Cerebellar nuclear complex (tissue), 1 donor: ENCODE data around the gene KIZ.

Experiments used
- DNase-seq, 2 experiments: peaks; one replicate each; lab custom pipeline; 2025; lab: John Stamatoyannopoulos, UW

The KIZ gene

DNA sequence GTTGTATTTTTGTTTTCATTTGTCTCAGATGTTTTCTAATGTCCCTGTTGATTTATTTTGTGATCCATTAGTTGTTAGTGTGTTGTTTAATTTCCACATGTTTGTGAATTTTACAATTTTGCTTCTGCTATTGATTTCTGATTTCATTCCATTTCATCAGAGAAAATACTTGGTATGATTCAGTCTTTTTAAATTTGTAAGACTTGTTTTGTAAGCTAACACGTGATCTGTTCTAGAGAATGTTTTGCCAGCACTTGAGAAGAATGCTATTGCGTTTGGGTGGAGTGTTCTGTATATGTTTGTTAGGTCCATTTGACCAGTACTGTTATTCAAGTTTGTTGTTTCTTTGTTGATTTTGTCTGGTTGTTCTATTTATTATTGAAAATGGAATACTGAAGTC, 53.9 kb downstream of the KIZ start:
- no peak for DNase-seq

DNA sequence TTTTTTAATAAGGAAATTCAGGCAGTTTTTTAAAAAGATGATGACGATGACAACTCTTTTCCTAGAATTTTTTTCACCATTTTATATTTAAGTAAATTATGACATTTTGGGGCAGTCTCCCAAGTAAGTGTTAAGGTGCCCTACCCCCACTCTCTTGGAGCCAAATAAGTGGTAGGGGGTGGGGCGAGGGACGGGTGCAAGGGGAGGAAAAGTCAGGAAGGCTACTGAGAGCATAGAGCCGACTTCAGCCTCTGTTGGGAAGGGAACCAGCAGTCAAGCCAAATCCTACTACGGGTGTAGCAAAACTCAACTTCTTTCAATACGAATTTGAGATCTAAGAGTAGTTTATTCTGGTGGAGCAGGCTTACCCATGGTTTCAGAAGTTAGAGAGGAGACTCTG, 54.4 kb downstream of the KIZ start:
- no peak for DNase-seq

DNA sequence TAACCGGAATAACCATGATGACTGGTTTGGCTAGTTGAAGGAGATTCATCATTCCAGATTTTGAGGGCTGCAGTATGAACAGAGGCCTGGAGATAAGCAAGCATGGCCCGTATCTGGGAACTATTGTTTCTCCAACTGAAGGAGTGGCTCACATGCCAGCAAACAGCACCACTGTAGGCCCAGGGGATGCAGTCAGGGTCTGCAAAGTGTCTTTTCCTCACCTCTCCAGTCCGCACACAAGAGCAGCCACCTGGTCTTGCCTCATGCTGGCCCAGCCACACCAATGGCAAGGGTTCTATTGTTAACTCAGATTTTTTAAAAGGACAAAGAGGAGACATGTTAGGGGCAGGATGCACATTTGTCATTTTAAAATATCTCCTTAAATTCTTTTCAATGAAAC, 55.1 kb downstream of the KIZ start:
- no peak for DNase-seq

DNA sequence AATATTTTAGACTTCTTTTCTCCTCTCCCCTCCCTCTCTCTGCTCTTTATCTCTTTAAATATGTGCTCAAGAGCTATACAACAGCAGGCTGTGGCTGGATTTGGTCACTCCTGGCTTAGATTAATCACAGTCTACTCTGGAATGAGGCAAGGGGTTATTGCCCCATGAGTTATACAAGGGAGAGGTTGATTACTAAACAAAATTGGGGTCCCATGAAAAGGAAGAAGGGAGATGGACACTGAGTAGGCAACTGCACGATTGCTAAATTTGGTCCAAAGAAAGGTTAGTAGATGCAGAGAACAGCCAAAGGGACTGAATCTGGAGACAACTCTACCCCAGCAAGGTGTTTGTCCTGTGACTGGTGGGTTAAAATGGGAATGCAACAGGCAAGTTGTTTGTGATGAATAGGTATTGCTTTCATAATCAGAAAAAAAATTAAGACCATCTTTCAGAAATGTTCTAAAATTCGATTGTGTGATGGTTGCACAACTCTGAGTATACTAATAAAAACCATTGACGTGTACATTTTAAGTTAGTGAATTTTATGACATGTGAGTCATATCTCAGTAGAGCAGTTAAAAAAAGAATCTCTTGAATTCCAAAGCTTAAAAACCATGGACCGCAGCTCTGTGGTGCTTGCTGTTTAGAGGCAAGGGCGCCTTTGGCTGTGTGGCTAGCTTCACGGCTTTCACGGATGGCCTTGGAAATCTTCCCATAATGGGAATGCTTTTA, 57.1 kb downstream of the KIZ start:
- DNase-seq = no peak

DNA sequence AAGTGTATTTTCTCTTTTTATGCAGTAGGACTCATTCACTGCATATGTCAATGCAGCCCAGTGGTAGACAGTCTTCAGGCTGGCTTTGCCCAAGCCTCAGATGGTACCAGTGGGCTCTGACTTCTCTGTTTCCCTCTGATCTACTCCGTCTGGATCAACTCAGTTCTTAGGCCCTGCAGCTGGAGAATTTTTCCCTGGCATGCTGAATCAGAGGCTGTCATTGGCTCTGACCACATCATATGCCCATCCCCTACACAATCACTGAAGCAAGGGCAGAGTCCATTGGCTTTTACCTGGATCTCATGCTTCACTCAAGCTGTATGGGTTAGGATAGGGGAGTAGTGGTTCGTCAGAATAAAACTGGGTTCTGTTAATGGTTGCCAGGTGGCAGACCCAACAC, 57.8 kb downstream of the KIZ start:
- no peak for DNase-seq

DNA sequence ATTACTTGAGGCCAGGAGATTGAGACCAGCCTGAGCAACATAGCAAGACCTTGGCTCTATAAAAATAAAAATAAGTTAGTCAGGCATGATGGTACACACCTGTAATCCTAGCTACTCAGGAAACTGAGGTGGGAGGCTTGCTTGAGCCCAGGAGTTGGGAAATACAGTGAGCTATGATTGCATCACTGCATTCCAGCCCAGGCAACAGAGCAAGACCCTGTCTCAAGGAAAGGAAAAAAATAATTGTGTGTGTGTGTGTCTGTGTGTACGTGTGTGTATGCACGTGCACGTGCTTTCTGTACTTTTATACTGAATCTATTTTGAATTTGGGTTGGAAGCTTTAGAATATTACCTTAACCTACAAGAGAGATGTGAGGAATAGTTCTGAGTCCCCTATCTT, 58.9 kb downstream of the KIZ start:
- DNase-seq = no peak

DNA sequence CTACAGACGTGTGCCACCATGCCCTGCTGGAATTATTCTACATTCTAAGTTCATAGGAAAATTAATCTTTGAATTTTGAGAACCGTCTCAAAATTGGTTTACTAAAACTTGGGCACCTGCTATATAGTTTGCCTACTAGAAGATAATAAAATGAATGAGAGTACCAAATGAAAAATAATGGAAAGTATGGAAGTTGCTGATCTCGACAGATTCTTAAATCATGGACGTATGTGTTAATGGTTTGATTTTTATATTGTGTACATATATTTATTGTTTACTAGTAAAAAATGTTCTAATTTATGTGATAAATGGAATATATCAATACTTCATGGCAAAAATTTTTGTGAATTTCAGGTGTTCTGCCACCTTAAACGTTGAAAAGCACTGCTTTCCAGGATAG, 60.0 kb downstream of the KIZ start:
- DNase-seq = no peak

DNA sequence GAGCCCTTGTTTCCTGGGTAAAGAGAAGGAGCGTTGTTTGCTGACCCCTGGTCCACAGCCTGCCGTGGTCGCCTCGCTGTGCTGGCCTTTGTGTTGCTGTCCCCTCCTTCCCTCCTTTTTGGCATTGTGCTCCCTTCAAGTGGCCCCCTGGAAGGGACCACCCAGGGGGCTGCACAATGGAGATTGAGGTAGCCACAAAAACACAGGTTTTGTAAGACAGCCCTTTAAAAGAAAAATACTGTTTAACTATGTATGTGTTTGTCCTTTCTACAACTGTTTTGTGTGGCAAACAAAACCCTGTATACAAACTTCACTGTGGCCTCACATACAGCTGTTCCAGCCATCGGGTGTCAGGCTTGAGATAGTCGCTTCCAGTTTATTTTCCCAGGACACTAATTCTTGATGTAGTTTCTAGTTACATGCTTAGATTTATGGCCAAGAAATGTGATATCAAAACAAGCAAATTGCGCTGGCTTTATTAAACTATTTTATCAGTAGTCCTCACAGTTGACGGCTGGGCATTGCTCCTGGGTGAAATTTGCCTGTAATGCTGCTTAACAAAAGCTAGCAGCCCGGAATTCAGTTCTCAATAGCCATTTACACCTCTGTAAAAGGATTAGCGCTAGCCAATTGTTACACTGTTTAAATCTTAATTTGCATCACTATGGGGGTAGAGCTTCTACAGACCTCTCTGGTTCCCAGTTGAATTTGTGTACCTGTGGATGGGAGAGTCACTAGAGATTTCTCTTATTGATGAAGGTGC, 64.1 kb downstream of the KIZ start:
- DNase-seq = no peak

DNA sequence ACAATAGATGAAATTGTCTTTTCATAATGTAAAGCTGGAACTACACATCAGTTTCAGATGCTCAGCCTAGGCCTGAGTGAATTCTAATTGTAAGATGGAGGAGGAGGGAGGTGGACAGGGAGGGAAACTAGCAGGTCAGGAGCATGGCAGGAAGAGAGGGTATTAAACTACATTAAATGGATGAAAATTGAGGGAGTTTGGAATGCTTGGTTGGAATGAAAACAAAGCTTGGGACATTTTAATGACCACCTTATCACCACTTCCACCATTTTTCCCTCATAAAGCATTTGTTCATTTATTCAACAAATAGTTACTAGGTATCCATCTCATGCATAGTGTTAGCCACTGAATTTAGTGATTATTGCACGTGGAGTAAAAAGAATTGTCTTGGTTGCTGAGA, 65.0 kb downstream of the KIZ start:
- DNase-seq = no peak

DNA sequence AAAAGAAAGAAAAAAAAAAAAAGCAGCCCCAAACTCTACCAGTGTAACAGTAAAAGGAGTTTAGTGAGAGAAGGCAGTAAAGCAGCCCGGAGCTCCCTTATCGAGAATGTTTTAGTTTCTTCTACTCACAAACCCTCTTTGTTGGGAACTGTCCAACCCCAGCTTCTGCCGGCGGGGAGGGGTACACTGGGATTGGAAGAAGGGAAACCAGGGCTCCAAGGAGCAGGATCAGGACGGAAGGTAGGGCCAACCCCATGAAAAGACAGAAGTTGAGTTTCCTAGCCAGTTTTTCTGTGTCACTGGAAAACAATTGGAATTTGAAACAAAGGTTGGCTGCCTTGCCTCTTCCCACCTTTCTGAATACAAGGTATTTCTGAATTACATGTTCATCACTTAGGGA, 66.0 kb downstream of the KIZ start:
- DNase-seq = no peak

DNA sequence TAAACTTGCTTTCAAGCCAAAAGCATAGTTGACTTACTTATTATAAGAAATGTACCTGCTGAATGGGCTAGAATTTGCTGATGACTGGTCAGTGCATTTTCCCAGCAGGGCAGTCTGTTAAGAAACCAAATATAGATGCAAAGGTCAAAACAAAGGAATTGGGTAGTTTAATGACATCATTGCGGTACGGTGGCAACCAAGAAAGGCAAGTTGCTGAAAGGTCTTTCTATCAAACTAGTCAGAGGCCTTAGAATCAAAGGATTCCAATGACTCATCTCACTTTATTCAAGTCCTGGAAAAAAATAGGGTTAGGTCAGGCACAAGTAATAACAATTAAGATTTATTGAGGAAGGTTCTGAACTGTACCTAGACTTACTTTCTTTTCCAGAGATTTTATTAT, 76.4 kb downstream of the KIZ start:
- DNase-seq = no peak

DNA sequence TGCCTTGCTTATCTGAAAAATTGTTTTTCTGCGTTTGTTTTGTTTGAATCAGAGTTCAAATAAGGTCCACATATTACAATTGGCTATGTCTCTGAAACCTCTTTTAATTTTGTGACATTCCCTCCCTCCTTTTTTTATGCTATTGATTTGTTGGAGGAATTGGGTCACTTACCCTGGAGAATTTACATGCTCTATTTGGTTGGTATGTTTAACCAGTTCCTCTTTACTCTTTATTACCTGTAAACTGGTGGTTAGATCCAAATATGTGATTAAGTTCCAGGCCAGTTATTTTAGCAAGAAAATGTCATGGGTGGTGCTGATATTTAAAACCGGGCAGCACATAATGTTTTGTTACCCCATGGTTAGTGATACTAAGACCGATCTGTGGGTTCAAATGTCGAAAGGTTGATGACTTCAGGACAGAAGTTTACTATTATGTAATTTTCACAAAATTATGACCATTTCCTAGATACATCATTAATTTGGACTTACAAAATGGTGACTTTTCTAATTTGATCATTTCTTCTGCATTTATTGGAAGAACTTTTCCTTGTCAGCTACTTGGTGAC, 77.3 kb downstream of the KIZ start:
- DNase-seq = no peak

DNA sequence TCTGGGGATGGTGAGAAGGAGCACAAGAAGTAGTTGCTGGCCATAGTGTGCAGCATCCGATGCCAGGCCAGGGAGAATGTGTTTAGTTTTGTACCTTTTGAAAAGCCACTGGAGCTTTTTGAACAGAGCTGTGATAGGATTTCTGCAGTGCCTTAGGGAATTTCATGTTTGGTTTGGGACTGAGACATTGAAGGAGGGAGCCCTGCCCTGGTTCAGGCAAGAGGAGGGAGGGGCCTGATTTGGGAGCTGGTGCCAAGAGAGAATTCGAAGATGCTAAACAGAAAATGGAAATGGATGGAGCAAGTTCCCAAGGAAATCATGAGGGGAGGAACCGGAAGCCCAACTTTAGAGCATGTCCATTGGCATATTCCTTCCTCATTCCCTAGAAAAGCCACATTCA, 80.7 kb downstream of the KIZ start:
- DNase-seq = no peak

DNA sequence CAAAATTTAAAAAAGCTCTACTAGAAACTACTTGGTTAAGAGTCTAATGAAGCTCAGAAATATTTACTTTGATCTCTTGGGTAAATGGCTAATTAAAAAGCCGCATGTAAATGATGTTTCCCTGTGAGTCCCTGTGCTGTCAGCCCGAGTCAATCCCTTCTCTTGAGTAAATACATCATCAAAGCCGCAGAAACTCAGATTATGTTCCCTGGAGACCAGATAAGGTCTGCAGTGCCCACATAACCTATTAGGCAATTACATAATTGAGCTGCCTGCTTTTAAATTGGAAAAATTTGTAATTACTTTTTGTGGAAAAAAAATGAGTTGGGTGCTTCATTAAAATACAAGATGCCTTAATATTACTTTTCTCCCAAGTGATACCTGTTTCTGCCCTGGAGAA, 83.1 kb downstream of the KIZ start:
- no peak for DNase-seq

DNA sequence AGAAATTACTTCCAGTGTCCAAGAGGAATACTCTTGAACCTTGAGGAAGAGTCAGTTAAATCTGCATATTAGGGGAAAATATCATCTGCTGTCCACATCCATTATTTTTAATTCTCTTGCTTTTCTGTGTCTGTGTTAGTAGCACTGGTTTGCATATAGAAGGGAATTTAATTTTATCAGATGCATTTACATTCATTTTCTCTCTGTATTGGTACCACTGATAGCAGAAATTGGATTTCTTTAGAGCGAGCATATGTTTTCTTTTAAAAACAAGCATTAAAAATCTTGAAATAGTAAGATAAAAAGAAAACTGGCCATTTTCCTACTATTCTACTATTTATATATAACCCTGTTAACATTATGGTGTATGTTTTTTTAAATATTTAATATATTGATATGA, 83.8 kb downstream of the KIZ start:
- no peak for DNase-seq

DNA sequence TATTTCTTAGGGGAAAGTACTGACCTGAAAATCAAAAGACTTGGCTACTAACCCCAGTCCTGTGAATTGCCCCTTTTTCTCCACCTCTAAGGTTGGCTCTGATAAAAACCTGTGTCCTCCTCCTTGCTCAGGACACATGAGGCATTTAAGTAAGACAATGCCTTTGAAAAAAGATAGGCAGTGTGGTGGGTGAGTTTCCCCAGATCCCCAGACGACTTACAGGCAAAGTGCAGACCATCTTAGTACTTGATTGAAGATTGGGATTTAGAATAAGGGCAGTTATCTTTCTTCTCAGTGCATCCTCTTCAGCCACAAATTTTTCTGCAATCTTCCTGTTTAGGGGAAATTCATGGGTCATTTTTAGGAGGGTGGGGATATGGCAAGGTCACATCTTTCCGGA, 87.8 kb downstream of the KIZ start:
- no peak for DNase-seq

DNA sequence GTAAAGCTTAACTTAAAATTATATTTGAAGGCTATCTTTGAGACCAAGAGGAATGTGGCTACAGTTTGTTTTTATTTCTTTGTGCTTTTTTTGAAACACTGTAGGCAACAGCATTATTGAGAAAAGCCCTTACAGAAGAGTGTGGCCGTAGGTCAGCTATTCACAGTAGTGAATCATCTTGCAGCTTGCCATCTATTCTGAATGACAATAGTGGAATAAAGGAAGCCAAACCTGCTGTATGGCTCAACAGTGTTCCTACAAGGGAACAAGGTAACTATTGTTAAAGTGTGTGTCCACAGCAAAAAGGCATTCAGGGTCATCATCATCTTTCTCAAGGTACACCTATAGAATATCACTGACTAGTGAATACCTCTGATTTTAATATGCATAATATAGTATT, 88.5 kb downstream of the KIZ start:
- no peak for DNase-seq

DNA sequence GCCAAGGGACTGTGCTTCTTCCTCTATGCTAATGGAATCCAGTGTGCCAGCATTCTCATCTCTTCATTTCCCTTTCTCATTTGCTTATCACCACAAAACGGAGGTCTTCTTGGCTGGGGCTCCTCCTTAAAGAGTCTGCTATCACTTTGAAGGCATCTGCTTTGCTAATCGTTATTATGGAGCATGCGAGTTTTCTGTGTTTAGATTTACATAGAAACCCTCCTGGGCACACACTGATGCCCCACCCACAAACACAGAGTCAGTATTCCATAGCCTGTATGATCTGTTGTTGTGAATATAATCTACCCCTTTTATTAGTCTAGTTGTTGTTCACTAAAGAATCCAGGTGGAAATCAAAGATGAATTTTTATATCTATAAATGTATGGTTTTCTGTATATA, 93.8 kb downstream of the KIZ start:
- DNase-seq = no peak

DNA sequence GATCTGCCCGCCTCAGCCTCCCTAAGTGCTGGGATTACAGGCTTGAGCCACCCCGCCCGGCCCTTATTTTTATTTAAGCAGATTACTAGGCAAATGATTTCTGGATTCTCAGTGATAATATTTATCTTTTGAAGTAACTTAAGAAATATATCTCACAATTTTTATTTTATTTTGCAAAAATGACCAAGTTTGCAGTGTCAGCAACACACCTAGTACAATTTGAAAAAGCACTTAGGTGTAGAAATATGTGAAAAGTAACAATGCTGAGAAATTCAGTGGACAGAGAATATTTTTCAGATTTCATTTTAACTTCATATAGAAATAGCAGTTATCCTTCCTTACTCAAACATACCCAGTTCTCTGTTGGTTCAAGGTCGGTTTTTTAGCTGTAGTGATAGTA, 98.3 kb downstream of the KIZ start:
- no peak for DNase-seq

DNA sequence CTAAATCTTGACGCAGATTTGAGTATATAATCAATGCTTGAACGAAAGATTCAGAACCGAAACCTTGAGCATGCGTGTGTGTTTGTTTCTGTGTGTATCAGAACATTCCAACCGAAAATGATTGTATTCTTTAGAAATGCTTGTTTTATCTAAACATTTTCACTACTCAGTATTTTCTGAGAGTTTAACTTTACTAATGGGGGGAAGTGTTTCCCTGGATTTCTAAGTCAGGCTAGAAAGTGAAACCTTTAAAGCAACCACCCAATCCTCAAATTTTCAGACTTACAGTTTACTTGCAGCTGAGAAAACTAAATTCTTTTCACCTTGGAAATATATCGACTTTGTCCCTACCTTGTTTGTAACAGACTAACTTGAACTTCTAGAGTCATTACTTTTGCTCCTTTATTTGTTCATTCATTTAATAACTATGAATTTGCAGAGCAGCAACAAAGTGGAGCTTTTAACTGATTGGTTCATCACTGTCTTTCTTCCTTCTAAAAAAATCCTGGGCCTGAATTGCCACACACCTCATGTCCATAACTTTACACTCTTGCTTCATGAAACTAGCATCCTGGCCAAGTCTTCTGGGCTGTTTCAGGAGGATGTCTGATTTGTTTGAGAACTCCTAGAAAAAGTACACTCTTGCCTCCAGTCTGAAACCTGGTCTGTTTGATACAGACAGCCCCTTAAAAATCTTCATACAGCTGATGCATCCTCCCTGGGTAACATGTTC, 99.5 kb downstream of the KIZ start:
- no peak for DNase-seq

DNA sequence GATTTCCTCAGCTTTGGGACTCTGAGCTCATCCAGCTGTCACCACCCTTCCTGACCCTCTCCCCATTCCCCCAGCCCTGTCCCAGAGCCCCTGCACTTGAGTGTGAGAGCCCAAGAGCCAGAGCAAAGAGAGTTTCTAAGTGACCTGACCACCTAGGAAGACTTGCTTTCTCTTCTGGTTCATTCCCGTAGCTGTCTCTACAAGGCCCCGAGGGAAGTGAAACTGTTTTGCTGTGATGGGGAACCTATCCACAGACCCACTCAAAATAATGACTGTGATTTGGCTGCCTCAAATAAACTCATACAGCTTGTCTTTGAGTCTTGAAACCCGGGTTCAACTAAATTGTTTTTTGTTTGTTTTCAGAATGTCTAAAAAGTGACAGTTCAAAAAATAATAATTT, 102.6 kb downstream of the KIZ start:
- DNase-seq = no peak

DNA sequence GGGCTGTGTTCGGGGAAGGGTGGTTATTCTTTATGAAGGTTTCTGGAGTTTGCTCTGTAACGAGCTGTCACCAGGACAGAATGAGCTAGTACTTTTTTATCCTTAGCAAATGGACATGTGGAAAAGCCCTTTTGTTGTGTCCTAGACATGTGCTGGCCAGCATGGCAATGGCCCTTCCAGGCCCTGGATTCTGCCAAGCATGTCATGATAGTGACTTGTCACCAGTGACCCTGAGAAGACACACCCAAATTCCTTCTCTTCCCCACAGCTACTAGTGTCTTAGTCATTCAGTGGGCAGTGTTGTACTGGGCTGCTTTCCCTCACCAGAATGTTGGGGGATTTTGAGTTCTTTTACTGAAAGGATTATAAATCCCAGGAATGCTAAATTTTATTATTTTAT, 103.3 kb downstream of the KIZ start:
- no peak for DNase-seq

DNA sequence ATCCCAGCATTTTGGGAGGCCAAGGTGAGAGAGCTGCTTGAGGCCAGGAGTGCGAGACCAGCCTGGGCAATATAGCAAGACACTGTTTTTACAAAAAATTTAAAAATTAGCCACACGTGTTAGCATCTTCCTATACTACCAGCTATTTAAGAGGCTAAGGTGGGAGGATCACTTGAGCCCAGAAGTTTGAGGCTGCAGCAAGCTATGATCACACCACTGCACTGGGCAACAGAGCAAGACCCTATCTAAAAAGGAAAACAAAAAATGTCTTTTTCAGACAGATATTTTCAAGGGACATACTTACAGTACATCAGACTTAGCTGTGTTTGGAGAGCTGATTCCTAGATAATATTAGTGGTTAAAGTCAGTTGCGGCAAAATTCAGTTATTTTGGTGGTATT, 104.3 kb downstream of the KIZ start:
- no peak for DNase-seq
